HuH-7.5 (cell line): ENCODE results near the gene ROGDI.

Source experiments
- DNase-seq: peaks from one replicate; pipeline ENCODE4 v3.0.0; 2011; ENCODE audit warnings: low spot score

ROGDI gene

DNA sequence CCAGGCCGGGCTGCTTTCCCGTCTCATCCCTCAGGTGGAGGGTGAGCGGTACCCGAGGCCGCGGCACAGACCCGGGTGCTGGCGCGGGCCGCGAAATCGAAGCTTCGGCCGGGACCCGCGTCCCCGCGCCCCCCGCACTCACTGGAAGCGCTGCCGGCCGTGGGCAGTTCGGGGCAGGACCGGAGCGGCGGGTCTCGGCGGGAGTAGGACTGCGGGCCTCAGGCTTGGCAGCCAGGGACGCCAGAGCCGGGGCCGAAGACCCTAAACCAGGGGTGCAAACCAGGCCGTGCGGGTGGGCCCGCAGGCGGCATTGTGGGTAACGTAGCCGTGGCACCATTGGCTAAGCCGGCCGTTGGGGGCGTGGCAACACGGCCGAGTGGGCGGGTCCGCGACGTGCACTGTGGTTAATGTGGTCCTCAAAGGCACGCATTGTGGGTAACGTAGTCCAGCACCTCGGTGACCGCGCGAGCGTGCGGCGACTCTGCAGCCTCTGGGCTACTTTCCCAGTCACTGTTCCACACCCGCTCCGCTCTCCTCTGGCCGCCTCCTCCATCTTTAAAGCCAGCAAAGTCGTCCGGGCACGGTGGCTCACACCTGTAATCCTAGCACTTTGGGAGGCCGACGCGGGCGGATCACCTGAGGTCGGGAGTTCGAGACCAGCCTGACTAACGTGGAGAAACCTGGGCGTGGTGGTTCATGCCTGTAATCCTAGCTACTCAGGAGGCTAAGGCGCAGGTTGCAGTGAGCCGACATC lies 35.4 kb downstream of the ROGDI start, which contains the start of gene ZNF500:
Gene ZNF500 (minus strand): TSS at position 288 of the 754 bp plus-strand sequence. CDS start 1,184 bp downstream, outside the sequence.
- DNase-seq, result peak; percentile 92

DNA sequence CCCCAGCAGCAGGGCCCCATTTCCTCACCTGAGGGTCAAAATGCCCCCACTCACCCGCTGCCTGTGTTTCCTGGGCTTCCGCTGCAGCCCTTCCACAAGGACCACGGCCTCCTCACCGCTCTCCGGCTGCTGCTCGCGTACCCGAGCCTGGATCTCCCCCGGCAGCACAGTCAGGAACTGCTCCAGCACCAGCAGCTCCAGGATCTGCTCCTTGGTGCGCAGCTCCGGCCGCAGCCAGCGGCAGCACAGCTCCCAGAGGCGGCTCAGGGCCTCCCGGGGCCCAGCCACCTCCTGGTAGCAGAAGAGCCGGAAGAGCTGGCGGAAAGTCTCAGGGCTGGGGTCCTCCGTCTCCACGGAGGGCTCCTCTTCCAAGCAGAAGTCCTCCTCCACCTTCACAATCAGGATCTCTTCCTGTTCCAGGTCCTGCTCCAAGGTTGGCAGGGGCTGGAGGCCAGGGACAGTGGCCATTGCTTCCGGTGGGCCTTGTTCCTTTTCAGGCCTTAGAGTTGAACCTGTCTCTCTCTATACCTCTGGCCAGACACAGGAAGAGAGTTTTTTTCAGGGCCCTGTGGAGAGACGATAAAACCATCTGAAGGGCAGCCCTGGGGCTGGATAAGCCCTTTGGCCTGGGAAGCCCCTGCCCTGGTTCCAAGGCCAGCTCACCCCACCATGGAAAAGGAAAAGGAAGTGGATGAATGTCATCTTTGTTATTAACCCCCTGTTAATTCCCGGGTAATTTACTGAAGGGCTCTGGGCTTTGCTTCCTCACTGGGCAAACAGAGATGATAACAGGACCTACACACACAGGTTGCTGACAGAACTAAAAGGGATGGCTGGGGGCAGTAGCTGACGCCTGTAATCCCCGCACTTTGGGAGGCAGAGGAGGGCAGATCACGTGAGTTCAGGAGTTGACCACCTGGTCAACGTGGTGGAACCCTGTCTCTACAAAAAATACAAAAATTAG lies 36.6 kb downstream of the ROGDI start:
- DNase-seq, result no peak

DNA sequence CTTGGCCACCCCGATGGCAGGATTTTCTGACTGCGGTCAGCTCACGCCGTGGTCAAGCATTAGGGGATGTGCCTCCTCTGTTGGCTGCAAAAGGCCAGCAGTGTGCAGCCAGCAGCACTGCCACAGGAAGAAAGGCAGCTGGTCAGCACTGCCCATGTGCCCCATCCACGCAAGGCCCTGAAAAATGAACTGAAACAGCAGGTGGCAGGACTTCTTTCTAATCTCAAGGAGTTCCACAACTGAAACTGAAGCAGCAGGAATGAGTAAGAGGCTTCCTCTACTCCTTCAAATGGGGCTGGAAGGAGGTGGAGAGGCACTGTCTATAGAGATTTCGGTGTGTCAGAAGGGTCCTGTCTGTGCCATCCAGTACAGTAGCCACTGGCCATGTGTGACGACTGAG lies 38.6 kb downstream of the ROGDI start:
- no peak for DNase-seq

DNA sequence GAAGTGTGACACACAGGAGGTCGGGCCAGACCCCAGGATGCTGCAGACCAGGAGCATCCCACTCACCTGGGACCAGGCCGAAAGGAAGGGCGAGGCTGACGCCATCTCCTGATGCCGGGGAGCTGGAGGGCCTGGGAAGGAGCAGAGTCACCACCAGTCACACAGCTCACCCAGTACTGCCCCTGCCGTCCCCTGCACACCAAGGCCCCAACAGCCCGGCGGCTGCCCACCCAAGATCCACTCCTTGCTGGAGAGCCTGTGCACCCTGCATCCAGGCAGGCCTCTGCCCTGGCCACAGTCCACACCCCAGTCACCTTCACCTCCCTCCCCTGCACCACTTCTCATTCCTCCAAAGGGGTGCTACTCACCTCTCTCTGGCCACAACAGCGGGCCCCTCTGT lies 40.2 kb downstream of the ROGDI start:
- no peak for DNase-seq

DNA sequence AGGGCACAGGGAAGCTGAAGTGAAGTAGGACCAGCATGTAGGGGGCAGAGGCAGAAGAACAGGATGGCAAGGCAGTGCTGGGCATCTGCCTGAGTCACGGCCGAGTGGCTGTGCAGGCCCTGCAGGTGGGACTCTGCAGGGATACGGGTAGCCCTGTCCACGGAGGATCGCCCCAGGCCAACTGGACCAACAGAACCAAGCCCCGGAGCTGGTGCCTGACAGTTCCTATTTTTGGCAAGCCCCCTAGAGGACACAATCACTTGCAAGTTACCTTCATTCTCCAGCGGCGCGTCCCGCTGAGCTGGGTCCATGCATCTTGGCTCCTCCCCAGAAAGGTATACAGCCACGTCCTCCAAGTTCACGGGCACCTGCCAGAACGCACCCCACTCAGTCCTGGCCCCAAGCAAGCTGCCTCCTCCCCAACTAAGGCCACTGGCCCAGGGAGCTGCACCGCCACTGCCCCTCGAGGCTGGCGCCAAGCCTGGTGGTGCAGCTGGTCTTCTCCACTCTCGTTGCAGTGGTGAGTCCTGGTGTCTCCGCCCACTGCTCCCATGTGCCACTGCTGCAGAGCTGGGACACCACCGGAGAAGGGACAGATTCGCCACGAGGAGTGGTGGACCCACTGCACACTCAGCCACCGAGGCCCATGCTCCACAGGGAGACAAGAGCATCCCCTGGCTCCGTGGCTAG lies 42.1 kb downstream of the ROGDI start:
- DNase-seq, result no peak

DNA sequence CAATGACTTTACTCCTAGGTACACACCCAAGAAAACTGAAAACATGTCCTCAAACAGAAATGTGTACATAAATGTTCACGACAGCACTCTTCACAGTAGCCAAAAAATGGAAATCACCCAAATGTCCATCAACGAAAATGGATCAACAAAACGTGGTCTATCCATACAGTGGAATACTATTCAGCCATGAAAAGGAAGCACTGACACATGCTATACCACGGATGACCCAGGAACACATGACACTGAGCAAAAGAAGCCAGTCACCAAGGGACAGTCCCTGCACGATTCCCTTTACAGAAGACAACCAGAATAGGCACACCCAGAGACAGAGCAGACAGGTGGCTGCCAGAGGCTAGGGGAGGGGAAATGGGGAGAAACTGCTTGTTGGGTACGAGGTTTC lies 46.7 kb downstream of the ROGDI start:
- DNase-seq, result no peak

DNA sequence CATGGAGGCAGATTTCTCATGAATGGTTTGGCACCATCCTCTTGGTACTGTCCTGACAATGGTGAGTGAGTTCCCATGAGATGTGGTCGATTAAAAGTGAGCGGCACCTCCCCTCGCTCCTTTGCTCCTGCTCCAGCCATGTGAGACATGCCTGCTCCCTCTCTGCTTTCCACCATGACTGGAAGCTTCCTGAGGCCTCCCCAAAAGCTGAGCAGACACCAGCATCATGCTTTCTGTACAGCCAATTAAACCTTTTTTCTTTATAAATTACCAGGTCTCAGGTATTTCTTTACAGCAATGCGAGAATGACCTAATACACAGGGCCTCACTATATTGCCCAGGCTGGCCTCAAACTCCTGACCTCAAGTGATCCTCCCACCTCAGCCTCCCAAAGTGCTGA lies 47.6 kb downstream of the ROGDI start:
- DNase-seq, result no peak

DNA sequence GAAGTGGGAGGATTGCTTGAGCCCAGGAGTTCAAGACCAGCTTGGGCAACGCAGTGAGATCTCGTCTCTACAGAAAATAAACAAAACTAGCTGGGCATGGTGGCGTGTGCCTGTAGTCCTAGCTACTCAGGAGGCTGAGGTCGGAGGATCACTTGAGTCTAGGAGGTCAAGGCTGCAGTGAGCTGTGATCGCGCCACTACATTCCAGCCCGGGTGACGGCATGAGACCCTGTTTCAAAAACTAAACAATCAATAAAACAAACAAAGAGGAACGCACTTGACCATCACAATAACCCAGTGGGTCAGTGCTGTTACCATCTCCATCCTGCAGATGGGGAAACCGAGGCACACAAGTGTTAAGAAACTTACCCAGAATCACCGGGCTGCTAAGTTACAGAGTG lies 49.2 kb downstream of the ROGDI start:
- DNase-seq, result no peak

DNA sequence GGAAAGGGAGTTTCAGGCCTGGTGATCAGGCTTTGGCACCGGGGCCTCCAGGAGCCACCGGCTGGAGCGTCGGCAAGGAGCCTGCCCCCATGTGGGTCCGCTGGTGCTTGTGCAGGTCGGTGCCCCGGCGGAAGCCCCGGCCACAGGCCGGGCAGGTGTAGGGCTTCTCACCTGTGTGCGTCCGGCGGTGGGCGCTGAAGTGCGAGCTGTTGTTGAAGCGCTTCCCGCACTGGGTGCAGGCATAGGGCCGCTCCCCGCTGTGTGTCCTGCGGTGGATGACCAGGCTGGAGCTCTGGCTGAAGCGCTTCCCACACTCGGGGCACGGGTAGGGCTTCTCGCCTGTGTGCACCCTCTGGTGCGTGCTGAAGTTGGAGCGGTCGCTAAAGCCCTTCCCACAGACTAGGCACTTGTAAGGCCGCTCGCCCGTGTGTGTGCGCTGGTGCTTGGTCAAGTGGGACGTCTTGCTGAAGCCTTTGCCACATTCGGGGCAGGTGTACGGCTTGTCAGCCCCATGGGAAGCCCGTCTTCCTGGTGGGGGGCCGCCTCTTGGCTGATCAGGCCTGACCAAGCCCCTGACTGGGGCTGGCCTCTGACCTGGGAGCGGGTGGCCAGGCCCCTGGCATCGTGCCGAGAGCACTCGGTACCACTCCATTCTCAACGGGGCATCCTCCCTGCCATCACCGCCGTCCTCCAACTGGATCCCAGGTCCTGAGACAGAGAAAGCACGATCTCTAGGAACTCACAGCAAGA lies 49.9 kb downstream of the ROGDI start:
- DNase-seq, result no peak

DNA sequence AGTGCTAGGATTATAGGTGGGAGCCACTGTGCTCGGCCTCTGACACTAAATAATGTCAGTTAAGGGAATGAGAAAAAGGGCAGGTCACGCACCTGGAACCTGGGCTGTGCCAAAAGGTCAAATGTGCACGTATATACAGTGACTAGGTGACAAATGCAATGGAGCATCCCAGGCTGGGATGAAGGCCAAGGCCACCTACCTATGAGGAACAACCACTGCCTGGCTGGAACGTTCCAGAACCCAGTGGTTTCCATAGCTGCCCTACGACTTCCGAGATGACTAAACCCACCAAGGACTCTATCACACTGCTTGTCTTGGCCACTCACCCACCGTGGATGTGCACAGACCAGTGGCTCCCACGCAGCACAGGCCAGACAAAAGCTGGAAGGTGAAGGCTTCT lies 51.5 kb downstream of the ROGDI start:
- no peak for DNase-seq

DNA sequence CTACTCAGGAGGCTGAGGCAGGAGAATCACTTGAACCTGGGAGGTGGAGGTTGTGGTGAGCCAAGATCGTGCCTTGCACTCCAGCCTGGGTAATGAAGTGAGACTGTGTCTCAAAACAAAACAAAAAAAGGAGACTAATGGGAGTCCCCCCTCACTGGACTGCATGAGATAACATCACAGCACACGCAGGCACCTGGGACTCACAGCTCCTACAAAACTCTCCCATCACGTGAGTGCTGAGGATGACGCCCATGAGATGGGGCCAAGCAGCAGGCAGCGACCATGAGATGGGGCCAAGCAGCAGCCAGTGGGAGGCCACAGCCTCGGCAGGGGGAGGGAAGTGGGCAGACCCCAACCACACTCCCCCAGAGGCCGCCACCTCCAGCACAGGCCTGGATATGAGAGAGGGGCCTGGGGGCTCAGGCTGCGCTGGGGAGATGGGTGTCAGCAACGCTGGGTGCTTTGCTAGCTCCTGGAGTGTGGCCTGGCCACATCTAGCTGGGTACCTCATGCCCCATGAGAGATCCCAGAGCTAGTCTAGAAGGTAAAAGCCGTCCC lies 52.7 kb downstream of the ROGDI start:
- DNase-seq, result no peak

DNA sequence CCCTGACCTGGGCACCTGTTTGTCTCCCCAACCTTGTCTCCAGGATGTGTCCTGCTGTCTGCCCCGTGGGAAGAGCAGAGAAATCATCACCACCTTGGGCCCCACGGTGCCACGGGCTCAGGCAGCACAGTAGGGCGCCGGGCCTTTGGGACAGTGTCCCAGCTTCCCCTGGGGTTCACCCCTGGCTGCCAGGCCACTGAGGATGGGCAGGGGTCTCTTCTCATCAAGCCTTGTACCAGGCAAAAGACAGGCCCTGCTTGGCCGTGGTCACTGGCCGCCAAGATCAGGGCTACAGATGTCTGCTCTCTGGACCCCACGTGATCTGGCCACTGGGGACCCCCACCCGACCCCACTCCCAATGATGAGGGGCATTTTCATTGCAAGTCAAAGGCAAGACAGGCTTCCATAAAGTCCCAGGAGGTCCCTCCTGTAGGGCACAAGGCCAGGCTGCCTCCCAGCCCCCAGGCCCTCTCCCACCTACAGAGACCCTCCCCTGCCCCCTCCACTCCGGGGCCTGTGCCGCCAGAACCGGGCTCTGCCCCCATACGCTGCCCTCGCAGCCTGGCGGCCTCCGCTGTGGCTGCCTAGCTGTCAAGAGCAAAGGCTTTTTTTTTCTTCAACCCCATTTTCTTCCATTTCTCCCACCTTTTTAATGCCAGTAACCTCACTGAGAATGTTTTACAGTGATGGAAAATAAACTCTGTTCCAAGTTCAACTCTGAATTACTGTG lies 53.6 kb downstream of the ROGDI start:
- no peak for DNase-seq

DNA sequence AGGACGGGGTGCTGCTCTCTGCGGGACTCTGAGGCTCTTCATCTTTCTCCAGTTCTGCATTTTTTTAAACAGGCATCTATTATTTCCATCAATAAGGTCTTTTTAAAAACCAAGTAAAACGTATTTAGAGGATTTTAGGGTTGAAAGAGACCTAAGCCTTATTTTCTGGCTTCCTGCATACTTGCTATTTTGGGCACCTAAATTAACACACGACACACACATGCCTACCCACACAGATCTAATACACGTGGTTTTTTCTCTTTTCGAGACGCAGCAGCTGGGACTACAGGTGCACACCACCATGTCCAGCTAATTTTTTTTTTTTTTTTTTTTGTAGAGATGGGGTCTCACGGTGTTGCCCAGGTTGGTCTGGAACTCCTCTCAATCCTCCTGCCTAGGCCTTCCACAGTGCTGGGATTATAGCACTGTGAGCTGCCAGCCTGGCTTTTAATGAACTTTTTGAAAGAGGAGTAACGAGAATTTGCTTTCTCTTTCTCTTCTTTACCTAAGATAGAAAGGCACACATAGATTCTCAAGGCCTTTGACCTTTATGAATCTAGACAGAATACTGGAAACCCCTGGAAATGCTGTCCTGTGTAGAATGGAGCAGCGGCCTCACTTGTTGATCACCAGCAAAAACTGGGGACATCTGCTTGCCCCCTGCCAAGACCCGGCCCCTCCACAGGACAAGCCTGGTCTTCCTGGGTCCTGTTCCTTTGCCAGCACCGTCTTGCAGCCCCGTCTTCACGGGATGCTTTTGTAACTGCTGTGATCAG lies 54.3 kb downstream of the ROGDI start:
- DNase-seq, result no peak

DNA sequence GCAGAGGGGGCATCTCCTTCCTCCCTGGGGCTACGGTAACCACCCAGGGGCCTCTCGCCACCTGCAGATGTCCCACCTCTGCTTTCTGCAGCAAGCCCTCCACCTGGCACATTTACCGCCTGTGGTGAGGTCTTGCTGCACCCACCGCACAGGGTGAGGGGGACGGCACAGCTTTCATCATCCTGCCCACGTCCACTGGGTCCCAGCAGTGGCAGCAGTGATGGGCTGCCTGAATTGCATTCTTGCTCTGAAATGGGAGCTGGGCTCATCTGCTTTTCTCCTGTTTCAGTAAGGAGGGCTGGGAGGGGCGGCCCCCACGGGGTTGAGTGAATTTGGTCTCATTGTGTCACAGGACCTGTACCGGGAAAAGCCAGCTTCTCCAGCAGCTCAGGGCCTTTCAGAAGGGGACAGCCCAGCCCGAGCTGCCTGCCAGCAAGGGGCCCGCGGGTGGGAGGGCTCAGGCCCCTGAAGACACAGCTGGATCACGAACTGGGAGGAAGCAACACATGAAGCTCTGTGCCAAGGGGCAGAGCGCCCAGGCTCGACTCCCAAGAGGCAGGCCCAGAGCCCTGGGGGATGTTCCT lies 55.4 kb downstream of the ROGDI start:
- DNase-seq, result no peak
